Measurements from ENCODE around the gene CACNA1I. TPM values are rescaled to one million over a fixed set of nuclear protein-coding genes. Genes with fewer than 3 reads are reported as not detected.

The CACNA1I gene
- polyA plus RNA-seq, 3 donors = 0.08 to 0.13 TPM; not detected in 1

DNA sequence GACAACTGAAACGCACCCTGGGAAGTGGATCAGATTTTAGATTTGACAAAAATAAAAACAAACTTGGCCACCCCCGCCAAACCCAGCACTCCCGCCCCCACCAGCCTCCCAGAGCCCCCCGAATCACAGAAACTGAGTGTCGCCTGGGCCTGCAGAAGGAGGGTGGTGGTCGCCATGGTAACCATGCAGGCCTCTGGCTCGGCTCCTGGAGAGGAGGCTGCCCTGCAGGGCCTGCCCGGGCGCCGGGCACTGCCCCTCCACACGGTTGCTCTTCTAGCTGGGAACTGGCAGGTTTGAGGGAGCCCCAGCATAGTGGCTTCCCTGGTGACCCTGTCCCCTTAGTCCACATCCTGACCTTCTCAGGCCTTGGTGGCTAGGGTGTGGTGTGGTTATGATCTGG is 19.3 kb downstream of the CACNA1I start:
- H3K27ac ChIP-seq (ENCODE audit: low read depth, low read length) = no peak overlapping the region
- 68 to 83% (median 80%) methylated on average over 11 of the region's 11 CpGs for WGBS, 3 donors

DNA sequence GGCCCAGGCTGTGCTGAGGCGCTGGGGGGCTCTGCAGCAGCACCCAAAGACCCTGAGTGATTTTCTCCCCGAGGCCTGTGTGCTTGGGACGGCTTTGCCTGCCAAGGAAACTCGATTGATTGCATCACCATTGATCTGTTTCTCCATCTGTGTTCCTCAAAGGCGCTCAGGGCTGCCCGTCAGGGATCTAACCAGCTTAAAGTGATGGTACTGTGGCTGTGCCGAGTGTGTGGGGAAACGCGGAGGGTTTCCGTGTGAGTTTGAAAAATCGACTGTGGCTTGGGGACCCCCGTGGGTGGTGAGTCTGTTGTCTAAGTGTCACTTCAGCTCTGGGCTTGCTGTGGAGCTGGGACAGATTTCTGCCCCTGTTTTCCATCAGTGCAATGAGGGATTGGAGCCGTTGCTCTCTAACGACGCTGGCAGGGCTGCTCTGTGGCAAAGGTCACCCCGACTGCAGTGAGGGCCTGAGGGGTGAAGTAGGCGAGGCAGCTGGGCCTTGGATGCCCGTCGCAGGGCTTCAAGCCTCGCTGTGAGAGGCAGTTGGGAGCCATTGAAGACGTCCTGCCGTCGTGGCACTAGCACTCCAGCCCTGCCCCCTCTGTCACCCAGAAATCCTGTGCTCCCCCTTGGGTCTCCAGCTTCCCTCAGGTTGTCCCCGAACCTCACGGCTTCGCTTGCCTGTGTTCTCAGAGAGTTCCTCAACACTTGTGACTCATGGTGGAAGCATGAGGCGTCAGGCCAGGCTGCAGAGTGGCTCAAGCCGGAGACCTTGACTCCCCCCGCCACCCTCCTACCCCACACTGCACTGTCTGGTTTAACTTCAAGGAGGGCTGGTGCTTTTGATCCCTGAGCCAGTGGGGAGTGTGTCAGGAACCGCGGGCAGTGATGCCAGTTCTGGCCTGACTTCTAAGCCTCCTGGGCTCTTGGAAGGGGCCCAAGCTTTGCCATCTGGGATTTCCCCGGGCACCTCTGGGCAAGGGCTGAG is 21.8 kb downstream of the CACNA1I start:
- WGBS, 3 donors = 33 to 53% (median 44%) methylated on average over 32 of the region's 32 CpGs
- H3K27ac ChIP-seq (ENCODE audit: low read depth, low read length) = no peak overlapping the region

DNA sequence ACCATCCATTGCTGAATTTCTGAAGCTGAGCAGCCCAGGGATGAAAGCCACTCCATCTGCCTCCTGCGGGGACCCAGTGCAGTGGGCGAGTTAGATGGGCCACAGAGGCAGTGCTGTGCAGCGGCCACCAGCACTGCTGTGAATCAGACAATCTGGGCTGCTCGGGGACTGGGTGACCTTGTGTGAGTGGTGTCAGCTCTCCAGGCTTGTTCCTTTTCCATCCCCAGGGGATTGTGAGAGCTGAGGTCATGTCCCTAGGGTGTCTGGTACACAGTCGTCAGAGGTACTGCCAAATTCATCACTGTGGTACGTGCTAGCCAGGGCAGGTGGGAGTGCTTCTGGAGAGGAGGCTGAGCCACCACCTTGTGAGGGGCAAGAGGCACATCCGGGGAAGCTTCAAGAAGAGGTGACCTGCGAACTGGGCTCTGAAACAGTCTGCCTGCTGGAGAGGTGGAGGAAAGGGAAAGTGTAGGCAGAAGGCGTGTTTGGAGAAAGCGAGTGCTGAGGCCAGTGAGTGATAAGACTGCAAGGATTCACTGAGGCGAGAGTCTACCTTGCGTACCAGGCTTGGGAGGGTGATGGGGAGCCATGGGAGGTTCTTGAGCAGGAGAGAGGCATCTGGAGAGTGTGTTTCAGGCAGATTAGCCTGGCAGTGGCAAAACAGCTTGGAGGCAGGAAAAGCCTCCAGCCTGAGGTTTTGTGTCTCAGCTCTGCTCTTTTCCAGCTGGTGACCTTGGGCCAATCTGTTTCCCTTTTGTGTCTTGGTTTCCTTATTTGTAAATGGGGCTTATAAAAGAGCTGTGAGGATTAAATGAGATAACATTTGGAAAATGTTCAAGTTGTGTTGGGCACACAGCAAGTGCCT is 22.7 kb downstream of the CACNA1I start:
- no peak overlapping the region for H3K27ac ChIP-seq (ENCODE audit: low read depth, low read length)
- 55 to 78% (median 77%) methylated on average over 12 of the region's 12 CpGs for WGBS, 3 donors

DNA sequence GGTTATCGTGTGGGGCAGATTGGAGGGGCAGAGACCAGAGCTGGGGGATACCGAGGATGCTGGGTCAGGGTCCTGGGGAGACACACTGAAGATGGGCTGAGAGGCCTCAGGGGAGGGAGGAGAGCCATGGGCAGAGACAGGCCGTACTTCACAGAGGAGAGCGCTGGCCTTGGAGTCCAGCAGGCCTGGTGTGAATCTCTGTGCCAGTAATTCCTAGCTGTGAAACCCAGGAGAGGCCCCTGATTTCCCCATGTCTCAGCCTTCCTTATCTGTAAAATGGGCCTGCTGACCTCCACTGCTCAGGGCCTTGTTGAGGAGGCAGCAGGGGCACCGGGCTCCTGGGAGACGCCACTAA is 23.4 kb downstream of the CACNA1I start:
- no peak overlapping the region for H3K27ac ChIP-seq (ENCODE audit: low read depth, low read length)

DNA sequence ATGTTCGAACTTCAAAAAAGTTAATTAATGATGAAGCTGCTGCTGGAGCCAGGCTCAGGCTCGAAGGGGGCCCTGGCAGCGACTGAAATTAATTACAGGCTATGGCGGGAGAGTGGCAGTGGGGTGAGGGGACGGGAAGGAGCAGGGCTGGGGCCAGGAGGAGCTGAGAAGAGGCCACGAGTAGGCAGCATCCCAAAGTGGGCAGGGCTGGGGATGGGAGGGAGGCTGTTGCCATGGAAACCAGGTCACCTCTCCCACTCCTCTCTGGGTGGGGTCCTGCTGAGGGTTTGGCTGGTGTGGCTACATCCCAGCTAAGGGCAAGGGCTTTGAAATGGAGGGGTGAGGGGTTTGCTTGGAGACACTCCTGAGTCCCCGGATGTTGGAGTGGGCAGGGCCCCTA is 23.9 kb downstream of the CACNA1I start:
- 33 to 66% (median 56%) methylated on average over 7 of the region's 7 CpGs for WGBS, 3 donors
- H3K27ac ChIP-seq (ENCODE audit: low read depth, low read length) = no peak overlapping the region

More for the DNA sequence above, 23.4 kb downstream of the CACNA1I start:
- 58 to 67% (median 64%) methylated on average over 5 to 6 of the region's 6 CpGs for WGBS, 3 donors

DNA sequence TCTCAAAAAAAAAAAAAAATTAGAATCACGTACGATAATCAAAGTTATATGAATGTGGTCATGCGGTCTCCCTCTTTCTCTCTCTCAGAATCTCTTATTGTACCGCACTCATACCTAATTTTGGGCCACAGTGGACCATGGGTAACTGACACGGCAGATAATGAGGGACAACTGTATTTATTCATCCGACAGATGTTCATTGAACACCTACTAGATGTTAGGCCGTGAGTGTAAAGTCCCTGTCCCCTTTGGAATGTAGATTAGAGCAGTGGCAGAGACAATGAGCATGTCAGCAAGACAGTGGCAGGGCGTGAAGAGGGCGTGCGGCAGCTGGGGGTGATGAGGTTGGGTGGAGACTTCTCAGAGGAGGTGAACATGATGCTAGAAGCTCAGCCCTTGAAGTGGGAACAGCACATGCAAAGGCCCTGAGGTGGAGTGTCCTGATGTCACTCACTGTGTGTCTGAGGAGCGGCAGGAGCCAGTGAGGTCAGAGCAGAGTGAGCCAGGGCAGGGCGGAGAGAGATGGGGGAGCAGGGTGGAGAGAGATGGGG is 25.1 kb downstream of the CACNA1I start:
- 70 to 78% (median 77%) methylated on average over 12 of the region's 12 CpGs for WGBS, 3 donors
- no peak overlapping the region for H3K27ac ChIP-seq (ENCODE audit: low read depth, low read length)

DNA sequence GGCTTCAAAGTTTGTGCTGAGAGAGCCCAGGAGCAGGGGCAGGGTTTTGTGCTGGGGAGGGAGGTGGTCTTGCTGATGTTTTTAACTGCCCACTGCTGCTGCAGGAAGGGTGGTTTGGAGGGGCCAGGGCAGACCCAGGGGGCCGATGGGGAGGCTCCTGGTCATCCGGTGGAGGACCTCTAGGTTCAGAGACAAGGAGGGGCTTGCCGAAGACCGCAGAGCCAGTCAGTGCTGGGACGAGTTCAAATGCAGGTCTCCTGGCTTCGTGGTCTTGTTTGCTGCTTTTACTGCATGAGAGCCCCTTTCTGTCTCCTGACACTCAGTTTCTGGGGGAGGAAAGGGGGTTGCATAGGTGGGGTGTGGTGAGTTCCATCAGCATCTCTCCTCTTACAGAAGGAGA is 26.0 kb downstream of the CACNA1I start:
- H3K27ac ChIP-seq (ENCODE audit: low read depth, low read length) = no peak overlapping the region
- 48 to 55% (median 54%) methylated on average over 6 of the region's 6 CpGs for WGBS, 3 donors

DNA sequence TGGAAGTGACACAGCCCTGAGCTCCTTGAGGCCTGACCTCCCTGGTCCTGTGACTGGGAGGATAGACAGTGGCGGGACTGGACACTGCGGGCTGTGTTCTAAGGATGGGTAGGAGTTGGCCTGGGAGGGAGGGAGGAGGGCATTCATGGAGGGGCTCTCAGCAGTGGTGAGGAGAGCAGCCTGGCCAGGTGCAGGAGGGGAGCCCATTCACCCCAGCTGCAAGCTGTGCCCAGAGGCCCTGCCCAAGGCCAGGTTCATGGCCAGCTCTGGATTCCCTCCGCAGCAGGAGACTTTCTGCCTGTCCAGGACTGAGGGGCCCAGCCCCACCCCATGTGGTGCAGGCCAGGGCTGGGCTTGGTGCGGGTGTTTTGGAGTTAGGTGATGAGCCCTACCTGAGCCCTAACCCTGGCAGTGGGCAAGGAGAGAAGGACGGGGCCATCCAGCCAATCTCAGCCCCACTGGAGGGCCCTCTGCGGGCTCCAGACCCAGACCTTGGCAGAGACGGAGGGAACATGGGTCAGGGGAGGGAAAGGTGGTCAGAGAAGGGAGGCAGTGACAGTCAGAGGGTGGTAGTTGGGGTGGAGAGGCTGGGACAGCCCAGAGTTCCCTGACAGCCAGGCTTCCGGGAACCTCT is 26.8 kb downstream of the CACNA1I start:
- WGBS, 3 donors = 71 to 76% (median 73%) methylated on average over 7 to 8 of the region's 8 CpGs

DNA sequence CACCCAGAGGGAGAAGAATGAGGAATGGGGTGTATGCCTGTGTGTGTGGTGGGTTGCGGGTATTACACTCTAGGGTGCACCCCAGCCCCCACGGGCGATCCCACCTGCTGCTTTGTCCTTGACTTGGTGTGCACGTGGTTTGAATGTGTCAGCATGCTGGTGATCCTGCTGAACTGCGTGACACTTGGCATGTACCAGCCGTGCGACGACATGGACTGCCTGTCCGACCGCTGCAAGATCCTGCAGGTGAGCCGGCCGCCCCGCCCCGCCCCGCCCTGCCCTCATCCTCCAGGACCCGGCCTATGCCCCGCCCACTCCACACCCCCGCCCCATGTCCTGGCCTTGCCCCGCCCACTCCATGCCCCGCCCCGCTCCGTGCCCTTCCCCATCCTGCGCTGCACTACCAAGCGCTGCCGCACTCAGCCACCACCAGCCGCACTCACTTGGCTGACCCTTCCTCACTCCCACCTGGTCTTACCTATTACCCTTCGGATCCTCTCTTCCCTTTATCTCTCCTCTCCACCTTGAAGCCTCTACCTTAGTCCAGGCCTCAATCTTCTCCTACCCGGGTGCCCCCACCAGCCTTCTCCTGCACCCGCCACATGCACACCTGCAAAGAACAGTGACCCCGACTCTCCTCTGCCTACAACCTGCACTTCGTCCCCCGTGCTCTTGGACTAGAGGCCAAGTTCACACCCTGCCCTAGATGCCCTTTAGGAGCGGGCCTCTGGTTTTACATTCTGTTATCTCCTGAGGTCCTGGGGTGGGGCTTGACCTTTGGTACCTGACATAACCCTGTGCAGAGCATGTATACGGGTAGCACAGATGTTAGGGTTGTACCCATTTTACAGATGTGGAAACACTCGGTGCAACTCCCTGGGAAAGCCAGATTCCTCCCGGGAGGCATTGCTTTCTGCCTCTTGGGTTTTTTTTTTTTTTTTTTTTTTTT is 27.7 kb downstream of the CACNA1I start:
- 26 to 28% (median 26%) methylated on average over 21 to 32 of the region's 36 CpGs for WGBS, 3 donors
- no peak overlapping the region for H3K27ac ChIP-seq (ENCODE audit: low read depth, low read length)

More for the DNA sequence above, 26.8 kb downstream of the CACNA1I start:
- no peak overlapping the region for H3K27ac ChIP-seq (ENCODE audit: low read depth, low read length)

DNA sequence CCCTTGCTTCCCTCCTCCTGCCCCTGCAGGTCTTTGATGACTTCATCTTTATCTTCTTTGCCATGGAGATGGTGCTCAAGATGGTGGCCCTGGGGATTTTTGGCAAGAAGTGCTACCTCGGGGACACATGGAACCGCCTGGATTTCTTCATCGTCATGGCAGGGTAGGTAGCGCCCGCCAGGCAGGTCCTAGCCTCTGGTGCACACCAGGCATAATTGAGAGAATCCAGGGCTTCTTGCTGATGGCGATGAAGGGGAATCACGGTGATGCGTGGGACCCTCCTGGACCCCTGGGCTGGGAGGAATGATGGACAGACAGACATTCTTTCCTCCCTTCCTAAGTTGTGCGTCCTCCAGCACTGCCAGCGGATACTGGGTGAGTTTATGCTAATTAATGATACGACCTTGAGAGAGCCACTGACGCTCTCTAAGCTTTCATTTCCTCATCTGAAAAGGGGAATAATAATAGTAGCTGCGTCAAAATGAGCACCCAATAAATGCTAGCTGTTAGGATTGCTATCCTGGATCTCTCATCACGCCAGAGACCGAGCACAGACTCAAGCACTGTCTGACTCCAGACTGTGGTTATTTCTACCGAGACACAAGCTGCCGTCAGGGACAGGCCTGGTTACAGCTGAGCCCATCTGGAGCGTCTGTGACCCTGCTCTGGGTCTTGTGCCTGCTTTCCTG is 30.1 kb downstream of the CACNA1I start:
- 72 to 80% (median 78%) methylated on average over 18 of the region's 18 CpGs for WGBS, 3 donors
- H3K27ac ChIP-seq (ENCODE audit: low read depth, low read length) = no peak overlapping the region

DNA sequence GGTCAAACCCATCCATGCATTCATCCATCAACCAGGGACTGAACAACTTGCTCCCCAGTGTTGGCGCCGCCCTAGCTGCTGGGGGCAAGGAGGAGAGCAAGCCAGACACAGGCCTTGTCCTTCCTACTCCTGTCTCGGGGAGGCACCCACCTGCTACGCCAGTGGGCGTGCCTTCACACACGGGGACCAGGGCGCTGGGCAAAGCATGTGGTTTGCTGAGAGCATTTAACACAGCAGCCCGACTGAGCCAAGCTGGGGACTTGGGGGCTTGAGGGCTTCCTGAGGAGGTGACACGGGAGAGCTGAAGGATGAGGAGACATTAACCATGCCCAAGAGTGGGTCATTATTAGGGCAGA is 30.6 kb downstream of the CACNA1I start:
- 48 to 63% (median 56%) methylated on average over 9 of the region's 9 CpGs for WGBS, 3 donors

DNA sequence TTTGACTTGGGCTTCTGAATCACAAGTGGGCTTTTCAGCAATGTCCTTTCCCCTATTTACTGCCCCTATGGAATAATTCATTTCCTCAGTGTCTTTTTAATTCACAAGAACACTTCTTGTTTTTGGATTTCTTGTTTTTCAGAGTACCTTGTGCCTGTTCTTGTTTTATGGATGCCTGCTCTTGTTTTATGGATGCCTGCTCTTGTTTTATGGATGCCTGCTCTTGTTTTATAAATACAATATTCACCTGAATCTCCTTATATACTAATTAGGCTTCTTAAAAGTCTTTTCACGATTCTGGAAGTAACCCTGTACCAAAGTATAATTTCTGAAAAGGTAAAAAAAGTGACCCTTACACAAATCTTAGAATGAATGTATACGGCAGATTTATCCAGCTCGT is 32.8 kb downstream of the CACNA1I start:
- WGBS, 3 donors = 63 to 88% (median 82%) methylated on average over 3 of the region's 3 CpGs
- H3K27ac ChIP-seq (ENCODE audit: low read depth, low read length) = no peak overlapping the region

More for the DNA sequence above, 30.6 kb downstream of the CACNA1I start:
- H3K27ac ChIP-seq (ENCODE audit: low read depth, low read length) = no peak overlapping the region

DNA sequence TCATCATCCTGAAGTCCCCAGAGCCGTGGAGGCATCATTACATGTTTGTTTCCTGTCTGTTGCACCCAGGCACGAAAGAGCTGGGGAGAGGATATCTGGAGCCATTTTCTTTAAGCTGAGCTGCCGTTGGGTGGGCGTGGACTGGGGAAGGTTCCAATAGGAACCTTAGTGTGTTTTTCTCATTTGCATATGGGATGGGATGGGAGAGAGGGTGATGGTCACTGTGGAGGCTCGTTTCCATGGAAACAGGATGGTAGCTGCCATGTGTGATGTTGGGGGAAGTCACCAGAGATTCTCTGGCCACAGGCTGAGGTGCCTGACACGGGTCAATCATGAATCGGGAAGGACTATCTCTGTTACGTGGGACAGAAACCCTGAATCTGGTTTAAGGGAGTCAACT is 39.7 kb downstream of the CACNA1I start:
- H3K27ac ChIP-seq (ENCODE audit: low read depth, low read length) = no peak overlapping the region
- WGBS, 3 donors = 50 to 64% (median 63%) methylated on average over 8 of the region's 8 CpGs

DNA sequence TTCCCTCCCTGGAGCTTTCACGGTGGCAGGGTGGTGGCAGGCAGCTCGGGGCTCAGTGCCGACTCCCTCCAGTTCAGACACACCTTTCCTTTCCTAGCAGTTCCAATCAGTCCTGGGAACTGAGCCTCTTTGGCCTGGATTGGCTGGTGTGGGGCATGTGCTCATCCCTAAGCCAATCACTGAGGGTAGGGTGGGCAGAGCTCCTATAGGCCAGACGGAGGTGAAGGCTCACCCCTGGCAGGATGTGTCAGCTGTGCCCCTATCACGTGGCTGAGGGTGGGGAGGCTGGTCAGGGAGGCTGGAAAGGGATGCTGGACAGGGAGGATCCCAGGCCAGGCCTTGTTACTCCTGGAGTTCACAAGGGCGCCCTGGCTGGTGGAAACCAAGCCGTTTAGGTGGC is 40.2 kb downstream of the CACNA1I start:
- 69 to 74% (median 73%) methylated on average over 7 of the region's 7 CpGs for WGBS, 3 donors
- no peak overlapping the region for H3K27ac ChIP-seq (ENCODE audit: low read depth, low read length)

DNA sequence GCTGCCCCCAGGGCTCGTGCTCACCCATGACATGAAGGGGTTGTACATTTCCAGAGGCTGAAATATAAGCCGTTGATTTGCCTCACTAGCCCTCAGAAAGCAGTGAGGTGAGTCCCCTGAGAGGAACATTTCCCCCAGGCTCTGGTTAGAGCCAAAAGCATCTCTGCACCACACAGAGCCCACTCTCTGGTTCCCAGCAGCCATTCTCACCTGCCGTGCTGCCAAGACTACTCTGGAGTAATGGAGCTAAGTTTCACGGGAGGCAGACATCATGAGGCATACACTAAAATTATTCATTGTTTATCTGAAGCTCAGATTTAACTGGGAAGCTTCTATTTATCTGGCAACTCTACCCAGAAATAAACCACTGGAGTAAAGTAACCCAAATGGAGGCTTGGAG is 40.8 kb downstream of the CACNA1I start:
- H3K27ac ChIP-seq (ENCODE audit: low read depth, low read length) = no peak overlapping the region
- 77 to 79% (median 78%) methylated on average over 4 of the region's 4 CpGs for WGBS, 3 donors

DNA sequence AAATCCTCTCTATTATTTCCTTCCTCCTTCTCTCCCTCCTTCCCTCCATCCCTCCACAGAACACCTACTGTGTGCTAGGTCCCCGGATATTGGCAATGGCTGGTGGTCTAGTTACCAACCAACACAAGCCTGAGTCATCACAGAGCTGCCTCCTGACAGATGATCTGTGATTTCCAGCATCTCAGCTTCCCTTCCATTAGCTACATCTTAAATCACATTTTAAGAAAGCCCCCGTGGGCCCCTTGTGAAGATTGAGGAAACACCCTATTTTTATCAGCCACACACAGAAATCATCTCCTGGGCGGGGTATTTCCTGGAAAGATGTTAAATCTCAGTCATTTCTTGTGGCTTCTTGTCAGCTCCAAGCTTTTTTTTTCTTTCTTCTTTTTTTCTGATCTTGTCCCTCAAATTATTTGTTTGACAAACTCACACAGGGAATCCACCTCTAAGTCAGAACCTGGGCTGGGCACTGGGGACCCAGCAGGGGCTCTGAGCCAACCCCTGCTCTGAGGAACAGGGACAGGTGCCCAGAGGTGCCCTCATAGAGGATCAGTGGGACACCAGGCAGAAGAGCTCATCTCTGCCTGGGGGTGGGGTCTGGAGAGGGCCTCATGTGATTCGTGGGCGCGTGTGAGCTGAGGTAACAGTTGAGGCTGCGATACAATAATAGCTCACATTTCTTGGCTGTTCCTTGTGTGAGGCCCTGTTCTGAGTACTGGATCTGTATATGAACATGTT is 42.4 kb downstream of the CACNA1I start:
- WGBS, 3 donors = 46 to 71% (median 59%) methylated on average over 7 of the region's 7 CpGs

More for the DNA sequence above, 42.4 kb downstream of the CACNA1I start:
- no peak overlapping the region for H3K27ac ChIP-seq (ENCODE audit: low read depth, low read length)

Measured in adipose tissue (tissue), 3 donors.